Choroid plexus epithelial cell (primary cell): ENCODE results near the gene SMOC2.

Source experiments
- DNase-seq: peaks from one replicate; pipeline ENCODE4 v3.0.0-alpha.2; 2010; ENCODE audit warnings: low read depth
- H3K4me3 ChIP-seq: 2 replicates; pipeline ENCODE4 v1.5.1; 2011; ENCODE audit warnings: low read depth, mild to moderate bottlenecking, control low read depth, low read length, moderate library complexity
- TF ChIP-seq, protein P1 (sequence below): conservative IDR thresholded peaks from 2 replicates; pipeline ENCODE4 v1.5.1; 2011; ENCODE audit warnings: low read depth, mild to moderate bottlenecking, control low read depth, inconsistent platforms, low read length, moderate library complexity

SMOC2 gene

DNA sequence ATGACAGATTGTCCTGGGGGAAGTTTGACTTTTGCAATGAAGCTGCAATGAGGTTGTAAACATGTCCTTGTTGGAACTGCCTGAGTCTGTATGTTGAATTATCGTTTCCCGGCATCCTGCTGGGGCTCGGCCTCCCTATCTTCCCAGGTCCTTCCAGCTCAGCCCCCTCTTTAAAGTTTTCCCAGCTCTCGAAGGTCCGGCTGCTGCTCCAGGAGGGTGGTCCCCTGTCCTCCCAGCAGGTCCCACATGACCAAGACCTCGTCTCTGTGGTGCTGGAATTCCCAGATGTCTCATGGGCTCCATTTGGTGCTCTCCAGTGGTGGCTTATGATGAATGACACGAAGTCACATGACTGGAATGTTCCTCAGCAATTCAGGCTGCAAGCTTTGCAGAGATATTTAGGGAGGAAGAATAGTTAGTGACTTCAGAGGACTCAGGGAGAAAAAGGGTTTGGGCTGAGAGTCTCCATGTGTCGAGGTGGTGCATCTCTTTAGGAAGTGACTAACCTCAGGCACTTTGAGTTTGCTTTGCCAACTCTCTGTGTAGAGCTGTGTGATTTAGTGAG is 21.4 kb downstream of the SMOC2 start:
- TF ChIP-seq, protein P1, sequence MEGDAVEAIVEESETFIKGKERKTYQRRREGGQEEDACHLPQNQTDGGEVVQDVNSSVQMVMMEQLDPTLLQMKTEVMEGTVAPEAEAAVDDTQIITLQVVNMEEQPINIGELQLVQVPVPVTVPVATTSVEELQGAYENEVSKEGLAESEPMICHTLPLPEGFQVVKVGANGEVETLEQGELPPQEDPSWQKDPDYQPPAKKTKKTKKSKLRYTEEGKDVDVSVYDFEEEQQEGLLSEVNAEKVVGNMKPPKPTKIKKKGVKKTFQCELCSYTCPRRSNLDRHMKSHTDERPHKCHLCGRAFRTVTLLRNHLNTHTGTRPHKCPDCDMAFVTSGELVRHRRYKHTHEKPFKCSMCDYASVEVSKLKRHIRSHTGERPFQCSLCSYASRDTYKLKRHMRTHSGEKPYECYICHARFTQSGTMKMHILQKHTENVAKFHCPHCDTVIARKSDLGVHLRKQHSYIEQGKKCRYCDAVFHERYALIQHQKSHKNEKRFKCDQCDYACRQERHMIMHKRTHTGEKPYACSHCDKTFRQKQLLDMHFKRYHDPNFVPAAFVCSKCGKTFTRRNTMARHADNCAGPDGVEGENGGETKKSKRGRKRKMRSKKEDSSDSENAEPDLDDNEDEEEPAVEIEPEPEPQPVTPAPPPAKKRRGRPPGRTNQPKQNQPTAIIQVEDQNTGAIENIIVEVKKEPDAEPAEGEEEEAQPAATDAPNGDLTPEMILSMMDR = no peak
- DNase-seq = no peak
- H3K4me3 ChIP-seq = no peak overlapping the region

- TF ChIP-seq, protein P1 = no peak
- H3K4me3 ChIP-seq = no peak overlapping the region
These were observed 23.6 kb downstream of the SMOC2 start for GRCh38 chr6:168464546-168464945.

DNA sequence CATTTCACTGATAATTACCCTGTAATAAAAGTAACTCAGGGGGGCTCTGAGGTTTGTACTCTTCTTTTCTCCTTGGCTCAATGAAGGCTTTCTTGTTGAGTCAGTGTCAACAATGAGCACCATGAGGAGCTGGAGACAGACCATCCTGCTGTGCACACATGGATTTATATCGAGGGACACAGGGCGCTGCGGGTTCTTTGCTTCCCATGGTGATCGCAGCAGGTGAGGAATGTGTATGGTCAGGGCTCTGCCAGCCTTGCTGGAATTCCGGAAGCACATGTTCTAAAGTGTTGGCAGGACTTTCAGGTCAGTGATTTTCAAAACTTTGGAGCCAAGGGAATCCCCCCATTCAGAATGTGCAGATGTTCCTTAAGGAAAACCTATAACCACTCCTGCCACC is 27.1 kb downstream of the SMOC2 start:
- no peak for DNase-seq
- no peak overlapping the region for H3K4me3 ChIP-seq
- TF ChIP-seq, protein P1 = no peak

More at GRCh38 chr6:168464546-168464945, 23.6 kb downstream of the SMOC2 start:
- DNase-seq = no peak

DNA sequence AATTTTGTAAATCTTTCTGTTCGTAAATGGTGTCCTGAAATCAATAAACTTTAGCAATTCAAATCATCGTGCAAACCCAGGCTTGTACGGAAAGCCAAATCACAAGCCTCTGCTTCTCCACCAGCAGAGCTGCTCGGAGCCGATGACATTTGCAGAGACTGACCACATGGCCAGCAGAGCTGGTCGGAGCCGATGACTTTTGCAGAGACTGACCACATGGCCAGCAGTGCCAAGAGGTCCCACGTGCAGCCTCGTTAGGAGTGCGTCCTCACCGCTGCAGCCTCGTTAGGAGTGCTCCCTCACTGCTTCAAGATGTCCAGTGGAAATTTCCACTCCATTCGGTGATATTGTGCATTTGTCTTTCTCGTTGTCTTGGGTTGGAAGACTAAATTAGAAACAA is 28.5 kb downstream of the SMOC2 start:
- no peak overlapping the region for H3K4me3 ChIP-seq
- DNase-seq = no peak
- TF ChIP-seq, protein P1 = no peak

- TF ChIP-seq, protein P1 = no peak
- H3K4me3 ChIP-seq = no peak overlapping the region
- DNase-seq = no peak
These were observed 28.9 kb downstream of the SMOC2 start for GRCh38 chr6:168469926-168470325.

- no peak for DNase-seq
- no peak overlapping the region for H3K4me3 ChIP-seq
- TF ChIP-seq, protein P1 = no peak
These were observed 31.4 kb downstream of the SMOC2 start for GRCh38 chr6:168472363-168472762.

DNA sequence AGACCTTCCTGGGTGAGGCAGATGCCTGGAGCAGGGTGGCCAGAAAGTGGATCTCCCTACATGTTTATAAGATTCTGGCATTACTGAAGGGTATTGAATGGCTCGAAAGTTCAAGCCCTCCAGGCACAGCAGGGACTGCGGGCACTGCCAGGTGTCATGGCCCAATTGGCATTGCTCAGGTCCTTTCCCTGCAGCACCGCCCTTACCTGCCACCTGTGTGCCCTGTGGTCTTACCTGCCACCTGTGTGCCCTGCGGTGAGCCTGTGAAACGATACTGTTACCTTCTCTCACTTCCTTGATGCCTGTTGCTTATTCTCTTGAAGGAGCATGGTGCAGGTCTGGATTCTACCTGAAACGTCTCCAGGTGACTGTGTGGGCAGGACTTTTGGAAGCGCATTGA is 32.2 kb downstream of the SMOC2 start:
- no peak for DNase-seq
- H3K4me3 ChIP-seq = no peak overlapping the region
- TF ChIP-seq, protein P1 = no peak
